ENCODE results near the gene OVOL3. TPM values are rescaled to one million over a fixed set of nuclear protein-coding genes. Genes with fewer than 3 reads are reported as not detected.
"Not testable (repeated sequence)": the region's sequence is repeated elsewhere in the genome, so short reads cannot be mapped to it uniquely, and the experiment has no call there.

OVOL3 gene
- total RNA-seq, 2 experiments from 2014 or later, result 0.58 TPM; not detected in 1

DNA sequence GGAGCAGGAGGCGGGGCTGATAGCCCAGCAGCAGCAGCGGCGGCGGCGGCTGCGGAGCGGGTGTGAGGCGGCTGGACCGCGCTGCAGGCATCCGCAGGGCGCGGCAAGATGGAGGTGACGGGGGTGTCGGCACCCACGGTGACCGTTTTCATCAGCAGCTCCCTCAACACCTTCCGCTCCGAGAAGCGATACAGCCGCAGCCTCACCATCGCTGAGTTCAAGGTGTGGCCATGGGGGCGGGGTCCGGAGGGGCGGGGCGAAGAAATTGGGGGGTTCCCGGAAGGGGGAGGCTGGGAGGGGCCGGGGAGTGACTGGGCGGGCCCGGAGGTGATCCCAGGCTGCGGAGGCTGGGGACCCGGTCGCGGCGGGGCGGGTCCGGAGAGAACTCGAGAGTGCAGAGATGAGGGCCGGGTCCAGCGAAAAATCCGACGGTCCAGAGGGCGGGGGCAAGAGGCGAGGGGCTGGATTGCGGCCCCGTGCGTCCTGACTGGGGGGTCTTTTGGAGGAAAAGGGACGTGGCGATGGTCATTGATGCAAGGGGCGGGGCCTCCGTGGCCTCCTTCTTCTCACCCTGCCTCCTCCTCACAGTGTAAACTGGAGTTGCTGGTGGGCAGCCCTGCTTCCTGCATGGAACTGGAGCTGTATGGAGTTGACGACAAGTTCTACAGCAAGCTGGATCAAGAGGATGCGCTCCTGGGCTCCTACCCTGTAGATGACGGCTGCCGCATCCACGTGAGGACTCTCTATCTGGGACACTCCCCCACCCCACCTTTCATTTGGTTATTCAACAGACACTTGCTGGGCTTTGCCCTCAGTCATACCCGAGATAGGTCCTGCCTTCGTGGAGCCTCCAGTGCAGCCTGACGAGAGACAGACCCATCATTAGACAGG, 4.8 kb downstream of the OVOL3 start, which contains the start of gene TBCB:
TSS of gene TBCB (plus strand) at position 16 of the 891 bp plus-strand sequence. CDS start at position 109, 93 bp downstream.
- DNase-seq (peak; percentile 92), ATAC-seq (peak; percentile 62)
- peak within 1 kb of the TSS; percentile 90 for H3K4me3 Mint-ChIP-seq
- H3K4me1 Mint-ChIP-seq (ENCODE audit: low read depth), result peaks cover 39% of the 10 kb centered on the region
- H3K27ac Mint-ChIP-seq, result peak within 1 kb of the TSS; percentile 98
- no peaks in the 10 kb centered on the region for H3K9me3 Mint-ChIP-seq (ENCODE audit: insufficient read depth)
- CTCF ChIA-PET, result interaction anchor here (0.8 to 3.5 kb wide), 3 partner anchors 12 to 185 kb away, joined by 3 to 28 read pairs (median 3); no protein-coding TSS in a partner anchor
- POLR2A ChIA-PET, result interaction anchor here (1.0 to 2.9 kb wide), 9 partner anchors 9 to 162 kb away, joined by 3 to 8 read pairs (median 4); partner anchors contain the start of genes CAPNS1, ZNF146 and ZNF565
- peaks cover 46% of the 10 kb centered on the region for H3K36me3 Mint-ChIP-seq (ENCODE audit: low read depth)
- no peaks in the 10 kb centered on the region for H3K27me3 Mint-ChIP-seq (ENCODE audit: low read depth)

DNA sequence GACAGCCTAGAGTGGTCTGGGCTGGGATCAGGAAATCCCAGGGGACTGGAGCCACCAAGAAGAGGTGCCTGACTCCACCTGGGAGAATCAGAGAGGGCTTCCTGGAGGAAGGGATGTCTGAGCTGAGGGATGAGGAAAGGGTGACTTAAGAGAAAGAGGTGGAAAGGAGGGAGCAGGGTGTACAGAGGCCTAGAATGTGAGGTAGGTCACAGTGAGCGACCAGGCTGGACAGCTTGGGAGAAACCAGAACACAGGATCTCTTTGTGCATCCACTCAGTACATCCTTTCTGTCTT, 5.3 kb downstream of the OVOL3 start:
- peak overlapping the region; percentile 90 for H3K4me3 Mint-ChIP-seq
- H3K27ac Mint-ChIP-seq, result peak overlapping the region; percentile 98
- POLR2A ChIA-PET, result interaction anchor here (1.1 to 2.9 kb wide), 4 partner anchors 11 to 99 kb away, joined by 3 to 8 read pairs (median 6); partner anchors contain the start of genes CAPNS1, ZNF146 and ZNF565

DNA sequence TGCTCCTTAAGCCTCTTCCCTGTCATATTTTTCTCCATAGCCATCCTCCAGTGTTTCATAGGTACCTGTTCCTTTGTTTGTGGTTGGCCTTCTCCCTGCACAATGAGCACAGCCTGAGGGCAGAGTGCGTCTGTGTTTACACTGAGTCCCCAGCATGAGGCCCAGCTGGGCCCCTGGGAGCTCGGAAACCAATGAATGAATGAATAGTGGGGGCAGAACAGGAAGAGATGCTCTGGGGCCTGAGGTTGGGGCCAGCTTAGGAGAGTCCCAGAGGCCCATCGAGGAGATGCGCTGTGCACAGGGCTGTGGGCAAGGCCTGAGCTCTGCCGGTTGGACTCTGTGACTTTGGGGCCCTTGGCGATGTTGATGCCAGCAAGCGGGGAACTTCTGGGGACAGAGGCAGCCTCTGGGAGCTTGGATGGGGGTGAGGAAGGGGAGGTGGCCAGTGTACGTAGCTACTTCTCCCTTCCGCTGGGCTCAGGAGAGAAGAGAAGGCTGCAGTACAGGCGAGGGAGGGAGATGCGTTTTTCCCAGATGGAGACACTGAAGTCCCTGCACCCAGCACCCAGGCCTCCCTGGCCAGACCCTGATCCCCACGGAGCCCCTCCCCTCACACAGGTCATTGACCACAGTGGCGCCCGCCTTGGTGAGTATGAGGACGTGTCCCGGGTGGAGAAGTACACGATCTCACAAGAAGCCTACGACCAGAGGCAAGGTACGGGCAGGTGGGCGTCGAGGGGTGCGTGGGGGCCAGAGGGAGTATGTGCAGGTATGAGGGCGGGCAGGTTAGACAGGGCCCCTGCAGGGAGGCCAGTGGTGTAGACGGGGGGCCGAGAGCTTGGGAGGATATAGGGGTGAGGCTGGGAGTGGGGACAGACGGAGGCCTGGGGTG, 9.4 kb downstream of the OVOL3 start:
- Mint-ChIP-seq H3K27ac (peak overlapping the region; percentile 39), H3K27me3 (ENCODE audit: low read depth) (no peaks in the 10 kb centered on the region), H3K4me1 (ENCODE audit: low read depth) (peaks cover 22% of the 10 kb centered on the region), H3K9me3 (ENCODE audit: insufficient read depth) (no peaks in the 10 kb centered on the region), H3K4me3 (no peak overlapping the region), H3K36me3 (ENCODE audit: low read depth) (peaks cover 52% of the 10 kb centered on the region)
- no peak for ATAC-seq
- DNase-seq, result no peak
- CTCF ChIA-PET, result interaction anchor here (2.1 kb wide), 1 partner anchor 8 kb away, joined by 8 read pairs; no protein-coding TSS in a partner anchor
- POLR2A ChIA-PET, result no interaction called here

More for the DNA sequence above, 5.3 kb downstream of the OVOL3 start:
- CTCF ChIA-PET, result interaction anchor here (3.5 kb wide), 1 partner anchor 11 kb away, joined by 28 read pairs; no protein-coding TSS in a partner anchor
- DNase-seq, result no peak
- Mint-ChIP-seq H3K9me3 (ENCODE audit: insufficient read depth) (no peaks in the 10 kb centered on the region), H3K36me3 (ENCODE audit: low read depth) (peaks cover 50% of the 10 kb centered on the region), H3K4me1 (ENCODE audit: low read depth) (peaks cover 39% of the 10 kb centered on the region), H3K27me3 (ENCODE audit: low read depth) (no peaks in the 10 kb centered on the region)
- ATAC-seq, result no peak

DNA sequence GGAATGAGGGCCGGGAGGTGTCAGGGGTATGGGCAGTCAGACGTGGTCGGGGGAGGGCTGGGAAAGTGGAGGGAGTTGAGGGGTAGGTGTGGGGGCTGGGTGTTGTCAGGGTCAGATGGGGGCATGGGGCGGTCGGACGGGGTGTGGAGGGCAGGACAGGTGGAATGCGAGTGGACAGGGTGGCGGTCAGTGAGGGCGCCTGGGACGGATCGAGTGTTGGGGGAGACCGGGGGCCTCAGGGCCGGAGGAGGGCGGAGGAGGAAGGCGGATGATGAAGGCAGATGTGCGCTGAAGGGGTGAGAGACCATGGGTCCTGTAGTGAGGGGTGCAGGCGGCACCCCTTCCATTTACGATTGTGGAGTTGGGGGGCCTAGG, 10.0 kb downstream of the OVOL3 start:
- POLR2A ChIA-PET, result no interaction called here
- H3K36me3 Mint-ChIP-seq (ENCODE audit: low read depth), result peaks cover 57% of the 10 kb centered on the region
- H3K27ac Mint-ChIP-seq, result no peak overlapping the region
- H3K9me3 Mint-ChIP-seq (ENCODE audit: insufficient read depth), result no peaks in the 10 kb centered on the region
- H3K4me1 Mint-ChIP-seq (ENCODE audit: low read depth), result peaks cover 24% of the 10 kb centered on the region
- no peaks in the 10 kb centered on the region for H3K27me3 Mint-ChIP-seq (ENCODE audit: low read depth)
- no peak for ATAC-seq
- CTCF ChIA-PET, result no interaction called here
- no peak for DNase-seq
- no peak overlapping the region for H3K4me3 Mint-ChIP-seq

DNA sequence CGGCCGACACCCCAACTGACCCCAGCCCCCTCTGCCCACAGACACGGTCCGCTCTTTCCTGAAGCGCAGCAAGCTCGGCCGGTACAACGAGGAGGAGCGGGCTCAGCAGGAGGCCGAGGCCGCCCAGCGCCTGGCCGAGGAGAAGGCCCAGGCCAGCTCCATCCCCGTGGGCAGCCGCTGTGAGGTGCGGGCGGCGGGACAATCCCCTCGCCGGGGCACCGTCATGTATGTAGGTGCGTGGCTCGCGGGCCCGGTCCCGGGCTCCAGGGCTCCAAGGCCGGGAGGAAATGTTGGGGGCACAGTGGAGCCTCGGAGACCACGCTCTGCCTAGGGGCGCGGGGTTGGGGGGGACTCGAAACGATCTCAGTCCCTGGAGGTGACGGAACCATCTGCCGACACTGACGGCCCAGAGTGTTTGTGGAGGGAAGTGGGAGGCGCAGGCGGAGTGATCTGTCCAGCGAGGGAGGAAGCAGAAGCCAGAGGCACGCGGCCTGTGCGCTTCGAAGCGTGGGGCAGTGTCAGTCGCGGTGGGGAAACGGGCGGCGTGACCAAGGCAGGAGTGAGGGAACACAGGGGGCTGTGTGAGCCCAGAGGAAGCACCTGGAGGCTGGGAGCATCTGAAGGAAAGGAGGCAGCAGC, 10.7 kb downstream of the OVOL3 start:
- H3K27me3 Mint-ChIP-seq (ENCODE audit: low read depth), result no peaks in the 10 kb centered on the region
- ATAC-seq (no peak), DNase-seq (no peak)
- no peak overlapping the region for H3K27ac Mint-ChIP-seq
- H3K4me3 Mint-ChIP-seq, result no peak overlapping the region
- ChIA-PET CTCF (no interaction called here), POLR2A (no interaction called here)
- H3K4me1 Mint-ChIP-seq (ENCODE audit: low read depth), result peaks cover 18% of the 10 kb centered on the region
- peaks cover 54% of the 10 kb centered on the region for H3K36me3 Mint-ChIP-seq (ENCODE audit: low read depth)
- H3K9me3 Mint-ChIP-seq (ENCODE audit: insufficient read depth), result no peaks in the 10 kb centered on the region

DNA sequence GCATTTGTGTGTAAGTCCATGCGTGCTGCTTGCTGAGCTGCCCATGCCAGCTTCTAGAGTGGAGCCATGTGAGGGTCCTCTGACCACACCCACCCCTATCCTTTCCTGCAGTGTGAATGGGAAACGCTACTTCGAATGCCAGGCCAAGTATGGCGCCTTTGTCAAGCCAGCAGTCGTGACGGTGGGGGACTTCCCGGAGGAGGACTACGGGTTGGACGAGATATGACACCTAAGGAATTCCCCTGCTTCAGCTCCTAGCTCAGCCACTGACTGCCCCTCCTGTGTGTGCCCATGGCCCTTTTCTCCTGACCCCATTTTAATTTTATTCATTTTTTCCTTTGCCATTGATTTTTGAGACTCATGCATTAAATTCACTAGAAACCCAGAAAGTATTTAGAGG, 14.6 kb downstream of the OVOL3 start:
- DNase-seq (no peak), ATAC-seq (no peak)
- H3K27me3 Mint-ChIP-seq (ENCODE audit: low read depth), result no peaks in the 10 kb centered on the region
- ChIA-PET CTCF (no interaction called here), POLR2A (interaction anchor here (0.5 to 1.1 kb wide), 2 partner anchors 11 to 14 kb away, joined by 3 read pairs; partner anchors contain the start of genes CAPNS1, POLR2I and TBCB)
- peaks cover 27% of the 10 kb centered on the region for H3K36me3 Mint-ChIP-seq (ENCODE audit: low read depth)
- H3K9me3 Mint-ChIP-seq (ENCODE audit: insufficient read depth), result no peaks in the 10 kb centered on the region
- H3K27ac Mint-ChIP-seq, result peak overlapping the region; percentile 48
- no peak overlapping the region for H3K4me3 Mint-ChIP-seq
- H3K4me1 Mint-ChIP-seq (ENCODE audit: low read depth), result peaks cover 18% of the 10 kb centered on the region

DNA sequence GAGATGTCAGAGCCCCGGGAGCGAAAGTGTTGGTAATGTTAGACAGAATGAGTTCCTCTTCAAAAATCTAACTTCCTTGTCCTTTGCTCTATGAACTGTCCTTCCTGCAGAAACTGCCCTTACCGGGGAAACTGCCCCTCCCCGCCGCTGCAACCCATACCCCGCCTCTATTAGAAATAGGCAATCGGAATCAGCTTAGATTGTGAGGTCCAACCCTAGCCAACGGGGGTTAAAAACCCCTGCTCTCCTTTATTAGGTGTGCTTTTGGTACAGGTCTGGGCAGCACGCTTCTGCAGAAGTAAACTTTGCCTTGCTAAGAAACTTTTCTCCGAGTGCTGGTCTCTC, 17.4 kb downstream of the OVOL3 start:
- POLR2A ChIA-PET, result interaction anchor here (1.0 to 1.9 kb wide), 7 partner anchors 9 to 361 kb away, joined by 3 to 7 read pairs (median 5); partner anchors contain the start of genes CAPNS1, TBCB and ZNF566
- no peaks in the 10 kb centered on the region for H3K9me3 Mint-ChIP-seq (ENCODE audit: insufficient read depth)

DNA sequence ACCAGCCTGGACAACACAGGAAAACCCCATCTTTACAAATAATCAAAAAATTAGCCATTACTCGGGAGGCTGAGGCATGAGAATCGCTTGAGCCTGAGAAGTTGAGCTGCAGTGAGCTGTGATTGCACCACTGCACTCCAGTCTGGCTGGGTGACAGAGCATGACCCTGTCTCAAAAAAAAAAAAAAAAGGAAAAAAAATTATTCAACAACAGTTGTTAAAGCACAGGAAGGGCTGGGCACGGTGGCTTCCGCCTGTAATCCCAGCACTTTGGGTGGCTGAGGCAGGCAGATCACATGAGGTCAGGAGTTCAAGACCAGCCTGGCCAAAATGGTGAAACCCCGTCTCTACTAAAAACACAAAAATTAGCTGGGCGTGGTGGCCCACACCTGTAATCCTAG, 20.3 kb downstream of the OVOL3 start:
- ChIA-PET POLR2A (interaction anchor here (0.6 to 2.1 kb wide), 2 partner anchors 9 to 1279 kb away, joined by 3 to 9 read pairs; partner anchors contain the start of gene CAPNS1), CTCF (interaction anchor here (1.1 to 1.5 kb wide), 2 partner anchors 39 to 40 kb away, joined by 3 read pairs; no protein-coding TSS in a partner anchor)
- not testable (repeated sequence) for H3K27me3 Mint-ChIP-seq (ENCODE audit: low read depth); ATAC-seq; H3K27ac Mint-ChIP-seq; H3K9me3 Mint-ChIP-seq (ENCODE audit: insufficient read depth); H3K4me3 Mint-ChIP-seq; DNase-seq; H3K36me3 Mint-ChIP-seq (ENCODE audit: low read depth)
- H3K4me1 Mint-ChIP-seq (ENCODE audit: low read depth), result peaks cover 41% of the 10 kb centered on the region

More for the DNA sequence above, 17.4 kb downstream of the OVOL3 start:
- ATAC-seq (peak; percentile 1), DNase-seq (no peak)
- H3K27me3 Mint-ChIP-seq (ENCODE audit: low read depth), result no peaks in the 10 kb centered on the region
- CTCF ChIA-PET, result interaction anchor here (0.6 to 4.2 kb wide), 31 partner anchors 9 to 1089 kb away, joined by 3 to 77 read pairs (median 3); partner anchors contain the start of genes CAPNS1, POLR2I, TBCB and ZNF146
- peak overlapping the region; percentile 94 for H3K27ac Mint-ChIP-seq
- peaks cover 37% of the 10 kb centered on the region for H3K4me1 Mint-ChIP-seq (ENCODE audit: low read depth)
- H3K4me3 Mint-ChIP-seq, result peak overlapping the region; percentile 87
- H3K36me3 Mint-ChIP-seq (ENCODE audit: low read depth), result peaks cover 14% of the 10 kb centered on the region

DNA sequence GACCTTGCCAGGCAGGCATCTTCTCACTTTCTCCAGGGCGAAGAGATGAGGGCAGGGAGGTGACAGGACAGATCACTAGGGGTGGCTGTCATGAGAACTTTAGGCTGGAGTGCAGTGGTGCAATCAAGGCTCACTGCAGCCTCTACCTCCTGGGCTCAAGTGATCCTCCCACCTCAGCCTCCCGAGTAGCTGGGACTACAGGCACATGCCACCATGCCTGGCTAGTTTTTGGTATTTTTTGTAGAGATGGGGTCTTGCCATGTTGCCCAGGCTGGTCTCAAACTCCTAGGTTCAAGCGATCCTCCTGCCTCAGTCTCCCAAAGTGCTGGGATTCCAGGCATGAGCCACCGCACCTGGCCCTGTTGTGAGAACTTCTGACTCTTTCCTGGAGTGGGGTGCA, 23.9 kb downstream of the OVOL3 start:
- POLR2A ChIA-PET; H3K36me3 Mint-ChIP-seq (ENCODE audit: low read depth); H3K27ac Mint-ChIP-seq; DNase-seq; CTCF ChIA-PET; ATAC-seq; H3K4me3 Mint-ChIP-seq; H3K9me3 Mint-ChIP-seq (ENCODE audit: insufficient read depth); H3K27me3 Mint-ChIP-seq (ENCODE audit: low read depth): not testable (repeated sequence)
- H3K4me1 Mint-ChIP-seq (ENCODE audit: low read depth), result peaks cover 37% of the 10 kb centered on the region

DNA sequence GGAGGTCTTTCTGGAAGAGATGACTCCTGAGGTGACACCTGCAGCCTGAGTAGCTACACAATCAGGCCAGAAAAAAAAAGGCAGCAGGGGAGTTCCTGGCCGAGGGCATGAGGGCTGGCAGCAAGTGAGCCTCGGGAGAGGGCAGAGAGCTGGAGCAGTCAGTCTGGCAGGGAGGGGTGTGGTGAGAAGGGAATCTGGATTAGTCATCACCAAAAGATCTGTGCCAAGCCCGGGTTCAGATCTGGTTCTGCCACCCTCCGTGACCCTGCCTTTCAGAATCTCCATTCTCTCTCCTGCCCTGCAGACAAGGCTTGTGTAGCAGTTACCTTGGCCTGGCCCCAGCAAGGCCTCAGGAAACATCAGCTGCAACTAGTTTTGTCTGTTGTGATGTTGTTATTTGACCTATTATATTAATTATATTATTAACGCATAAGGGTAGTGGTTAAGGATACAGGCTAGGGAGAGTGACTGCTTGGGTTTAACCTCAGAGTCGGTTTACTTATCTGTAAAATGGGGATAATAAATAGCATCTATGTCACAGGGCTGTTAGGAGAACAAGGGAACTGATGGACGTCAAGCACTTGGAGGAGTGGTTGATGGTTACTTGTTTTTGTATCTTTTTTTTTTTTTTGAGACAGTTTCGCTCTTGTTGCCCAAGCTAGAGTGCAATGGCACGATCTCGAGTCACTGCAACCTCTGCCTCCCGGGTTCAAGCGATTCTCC, 26.2 kb downstream of the OVOL3 start:
- POLR2A ChIA-PET, result interaction anchor here (1.2 kb wide), 1 partner anchor 9 kb away, joined by 5 read pairs; no protein-coding TSS in a partner anchor
- DNase-seq (no peak), ATAC-seq (no peak)
- Mint-ChIP-seq H3K36me3 (ENCODE audit: low read depth) (peaks cover 14% of the 10 kb centered on the region), H3K4me1 (ENCODE audit: low read depth) (peaks cover 39% of the 10 kb centered on the region), H3K27me3 (ENCODE audit: low read depth) (peaks cover 4% of the 10 kb centered on the region), H3K4me3 (no peak overlapping the region), H3K9me3 (ENCODE audit: insufficient read depth) (no peaks in the 10 kb centered on the region), H3K27ac (no peak overlapping the region)
- CTCF ChIA-PET, result interaction anchor here (2.4 to 3.5 kb wide), 2 partner anchors 9 to 33 kb away, joined by 6 to 19 read pairs; no protein-coding TSS in a partner anchor
